HCT116 (cell line): ENCODE data around the gene CTSE. TPM values are rescaled to one million over a fixed set of nuclear protein-coding genes. Genes with fewer than 3 reads are reported as not detected.

Experiments used
- ATAC-seq: fragments of 200-7000 bp; cut with Tn5 transposase; 2 replicates; pipeline ENCODE4 v1.9.1; 2020; ENCODE audit warnings: mild to moderate bottlenecking, moderate library complexity
- BruUV-seq: library from RNA; stranded (reverse); fragments of 400-500 nt; replicated peaks from 2 replicates; lab custom pipeline; 2021; lab: Mats Ljungman, UMichigan
- CTCF ChIA-PET: fragments of 300-600 bp; sonication (Branson Sonifier 250); formaldehyde crosslinking; loops from one replicate; lab custom pipeline; 2021; ENCODE audit warnings: antibody characterized with exemption; lab: Charles Lee
- POLR2A ChIA-PET: fragments of 300-600, 350-600 bp; sonication (Branson Sonifier 250); formaldehyde crosslinking; loops from one replicate; lab custom pipeline; 2021; ENCODE audit warnings: antibody characterized with exemption; lab: Charles Lee
- RAD21 ChIA-PET, 2 experiments: fragments of 300-600 bp; sonication (Branson Sonifier 250); formaldehyde crosslinking; loops; one replicate each; lab custom pipeline; 2023; ENCODE audit warnings: low total read pairs in 2 of 2; ENCODE audit not compliant: uncharacterized antibody in 2 of 2, unreplicated experiment in 2 of 2, low non-redundant PET in 1 of 2; lab: Charles Lee
- DNase-seq: peaks from one replicate; pipeline ENCODE4 v3.0.0-alpha.2; 2010; ENCODE audit warnings: low read depth, low spot score
- H2AFZ ChIP-seq: fragments of 200-600 bp; shearing (Covaris generic), sonication (generic); 2 replicates; pipeline ENCODE4 v1.6.1; 2017; ENCODE audit warnings: low read depth, mixed run types, mixed read lengths, antibody characterized with exemption, low read length; ENCODE audit not compliant: poor library complexity, severe bottlenecking
- H3K27ac ChIP-seq: 2 replicates; pipeline ENCODE4 v1.5.1; 2012; ENCODE audit warnings: low read depth, low read length
- H3K27me3 ChIP-seq: fragments of 200-600 bp; sonication (generic); 2 replicates; pipeline ENCODE4 v1.6.1; 2016; ENCODE audit warnings: mixed run types, low read length, mixed read lengths; ENCODE audit not compliant: insufficient read depth
- H3K36me3 ChIP-seq, 2 experiments: fragments of 200-500 bp in 1 of 2; fragments of 200-600 bp in 1 of 2; sonication (Bioruptor generic) in 1 of 2; sonication (generic) in 1 of 2; 2 replicates each; pipeline versions ENCODE4 v1.5.1 to v1.6.1; 2014 to 2016; ENCODE audit warnings: low read length in 2 of 2, inconsistent platforms in 1 of 2, mixed read lengths in 1 of 2, mixed run types in 1 of 2; ENCODE audit not compliant: insufficient read depth in 2 of 2, control insufficient read depth in 1 of 2
- H3K4me1 ChIP-seq, 2 experiments: fragments of 200-600 bp in 1 of 2; sonication (generic) in 1 of 2; 2 replicates each; pipeline versions ENCODE4 v1.5.1 to v1.6.1; 2012 to 2017; ENCODE audit warnings: low read length in 2 of 2, inconsistent platforms in 1 of 2, mild to moderate bottlenecking in 1 of 2, mixed read lengths in 1 of 2, mixed run types in 1 of 2, moderate library complexity in 1 of 2; ENCODE audit not compliant: insufficient read depth in 2 of 2, control insufficient read depth in 1 of 2
- H3K4me2 ChIP-seq: fragments of 200-600 bp; sonication (generic); 2 replicates; pipeline ENCODE4 v1.6.1; 2017; ENCODE audit warnings: mixed run types, low read length, mixed read lengths
- H3K4me3 ChIP-seq, 2 experiments: fragments of 200-600 bp in 1 of 2; sonication (generic) in 1 of 2; replicated peaks in 1 of 2; 2 replicates each; pipeline ENCODE4 v1.5.1; 2011 to 2016; ENCODE audit warnings: low read length in 2 of 2, control low read depth in 1 of 2, low read depth in 1 of 2, mild to moderate bottlenecking in 1 of 2, mixed read lengths in 1 of 2, mixed run types in 1 of 2
- H3K79me2 ChIP-seq: fragments of 200-600 bp; sonication (generic); 2 replicates; pipeline ENCODE4 v1.6.1; 2017; ENCODE audit warnings: mild to moderate bottlenecking, mixed run types, low read length, moderate library complexity, mixed read lengths; ENCODE audit not compliant: insufficient read depth
- H3K9ac ChIP-seq: fragments of 200-600 bp; sonication (generic); 2 replicates; pipeline ENCODE4 v1.6.1; 2016; ENCODE audit warnings: low read length, mixed read lengths
- H3K9me2 ChIP-seq: fragments of 200-600 bp; sonication (generic), shearing (Covaris generic); 2 replicates; pipeline ENCODE4 v1.6.1; 2017; ENCODE audit warnings: mixed run types, mild to moderate bottlenecking, moderate library complexity; ENCODE audit not compliant: insufficient read depth
- H3K9me3 ChIP-seq, 2 experiments: fragments of 200-500 bp in 1 of 2; fragments of 200-600 bp in 1 of 2; sonication (Bioruptor generic) in 1 of 2; sonication (generic) in 1 of 2; 2 replicates each; pipeline ENCODE4 v1.6.1; 2014 to 2017; ENCODE audit warnings: low read length in 2 of 2, mixed read lengths in 2 of 2, inconsistent platforms in 1 of 2, low read depth in 1 of 2, mild to moderate bottlenecking in 1 of 2, mixed run types in 1 of 2, moderate library complexity in 1 of 2; ENCODE audit not compliant: control insufficient read depth in 1 of 2, insufficient read depth in 1 of 2
- H4K20me1 ChIP-seq: fragments of 200-600 bp; sonication (generic), shearing (Covaris generic); 2 replicates; pipeline ENCODE4 v1.6.1; 2017; ENCODE audit warnings: mixed run types, mild to moderate bottlenecking, moderate library complexity; ENCODE audit not compliant: insufficient read depth
- ATF3 ChIP-seq: IDR thresholded peaks from 2 replicates; pipeline ENCODE4 v1.6.1; 2012
- CBX3 ChIP-seq: IDR thresholded peaks from 2 replicates; pipeline ENCODE4 v1.6.1; 2012; ENCODE audit warnings: low read depth
- CTCF ChIP-seq, 3 experiments: fragments of 200-600 bp in 1 of 3; sonication (generic) in 1 of 3; IDR thresholded peaks in 2 of 3; conservative IDR thresholded peaks in 1 of 3; 2 replicates each; pipeline ENCODE4 v1.5.1; 2012 to 2017; ENCODE audit warnings: low read depth in 2 of 3, low read length in 2 of 3, antibody characterized with exemption in 1 of 3, borderline replicate concordance in 1 of 3, control low read depth in 1 of 3, mild to moderate bottlenecking in 1 of 3, mixed read lengths in 1 of 3, mixed run types in 1 of 3, moderate library complexity in 1 of 3; ENCODE audit not compliant: insufficient read depth in 1 of 3
- EGR1 ChIP-seq: IDR thresholded peaks from 2 replicates; pipeline ENCODE4 v1.6.1; 2012; ENCODE audit warnings: low read depth
- ELF1 ChIP-seq: IDR thresholded peaks from 2 replicates; pipeline ENCODE4 v1.6.1; 2012; ENCODE audit warnings: low read depth, borderline replicate concordance
- EZH2 ChIP-seq: fragments of 200-600 bp; sonication (generic); IDR thresholded peaks from 2 replicates; pipeline ENCODE4 v1.6.1; 2017; ENCODE audit warnings: antibody characterized with exemption, mixed run types
- FOSL1 ChIP-seq: IDR thresholded peaks from 2 replicates; pipeline ENCODE4 v1.6.1; 2012; ENCODE audit warnings: low read depth
- JUND ChIP-seq: IDR thresholded peaks from 2 replicates; pipeline ENCODE4 v1.6.1; 2012
- MAX ChIP-seq: IDR thresholded peaks from 2 replicates; pipeline ENCODE4 v1.6.1; 2012
- POLR2A ChIP-seq: IDR thresholded peaks from 2 replicates; pipeline ENCODE4 v1.7.0; 2011; ENCODE audit warnings: borderline replicate concordance; ENCODE audit not compliant: insufficient read depth, insufficient read length; ENCODE audit errors: extremely low read depth
- POLR2AphosphoS5 ChIP-seq: IDR thresholded peaks from 2 replicates; pipeline ENCODE4 v1.6.1; 2011; ENCODE audit warnings: mild to moderate bottlenecking, low read depth, low read length, moderate library complexity
- RAD21 ChIP-seq: IDR thresholded peaks from 2 replicates; pipeline ENCODE4 v1.6.1; 2012; ENCODE audit warnings: low read depth, mild to moderate bottlenecking
- SP1 ChIP-seq: IDR thresholded peaks from 2 replicates; pipeline ENCODE4 v1.6.1; 2012; ENCODE audit warnings: low read depth
- SRF ChIP-seq: IDR thresholded peaks from 2 replicates; pipeline ENCODE4 v1.6.1; 2012; ENCODE audit warnings: low read depth
- TCF7L2 ChIP-seq: IDR thresholded peaks from 2 replicates; pipeline ENCODE4 v1.7.0; 2011; ENCODE audit warnings: borderline replicate concordance, inconsistent platforms; ENCODE audit not compliant: insufficient read depth, insufficient read length; ENCODE audit errors: extremely low read depth
- YY1 ChIP-seq: IDR thresholded peaks from 2 replicates; pipeline ENCODE4 v1.6.1; 2011; ENCODE audit warnings: low read length, low read depth, moderate library complexity, mild to moderate bottlenecking; ENCODE audit not compliant: insufficient replicate concordance; ENCODE audit errors: extremely low read depth
- ZFX ChIP-seq: fragments of 450-650 bp; IDR thresholded peaks from 2 replicates; pipeline ENCODE4 v1.6.1; 2017
- ZNF274 ChIP-seq: fragments of 200-500 bp; sonication (Bioruptor generic); IDR thresholded peaks from 2 replicates; pipeline ENCODE4 v1.6.1; 2014; ENCODE audit warnings: mild to moderate bottlenecking, low read depth, low read length, inconsistent platforms
- intact Hi-C: fragments of 100-400 bp; cut with micrococcal nuclease; formaldehyde crosslinking; loops from 2 replicates; pipeline ENCODE4 v1.10.0; 2022
- total RNA-seq: library from RNA; stranded (reverse); gene quantifications from one replicate; pipeline ENCODE4 v1.2.1, GENCODE V29; 2021; ENCODE audit not compliant: unreplicated experiment

Gene CTSE
- total RNA-seq, 1 experiment from 2014 or later, result 0.12 TPM

- no peak overlapping the region for H3K4me2 ChIP-seq
- no peaks in the 10 kb centered on the region for H3K36me3 ChIP-seq
- no peak for DNase-seq
- TF ChIP-seq ATF3 (no peak), MAX (no peak), ZNF274 (no peak), CTCF (IDR thresholded peaks at IDR 0.05 in 2 of 3, conservative IDR thresholded peaks at IDR 0.05 in 1 of 3; ENCODE audit: borderline replicate concordance in 1 of 3, insufficient read depth in 1 of 3, low read depth in 2 of 3, low read length in 2 of 3) (no peak), EZH2 (no peak), CBX3 (no peak), POLR2A (no peak), SRF (no peak), POLR2AphosphoS5 (no peak), RAD21 (no peak), SP1 (no peak), EGR1 (no peak), ELF1 (no peak), ZFX (no peak), YY1 (no peak), FOSL1 (no peak), JUND (no peak), TCF7L2 (no peak)
- TF ChIP-seq, all 23 proteins: peak for 0
- H2AFZ ChIP-seq, result no peak overlapping the region
- no peaks in the 10 kb centered on the region for H3K9me2 ChIP-seq
- CTCF ChIA-PET, result no interaction called here
- no peaks in the 10 kb centered on the region for H3K79me2 ChIP-seq
- intact Hi-C loops, result no loop called here
- RAD21 ChIA-PET, result no interaction called here
- no TSS peak for BruUV-seq
- ATAC-seq, result no peak
- H4K20me1 ChIP-seq, result no peaks in the 10 kb centered on the region
- no peak overlapping the region for H3K4me3 ChIP-seq
- H3K9ac ChIP-seq, result no peak overlapping the region
- H3K27me3 ChIP-seq, result no peaks in the 10 kb centered on the region
- H3K4me1 ChIP-seq, result no peaks in the 10 kb centered on the region
- H3K9me3 ChIP-seq, result no peaks in the 10 kb centered on the region
- POLR2A ChIA-PET, result no interaction called here
- H3K27ac ChIP-seq, result no peak overlapping the region
These were observed 44.0 kb upstream of the CTSE start for GRCh38 chr1:206067486-206068227.
